GM23248 (cell line): ENCODE measurements around the gene VPS26A. TPM values are rescaled to one million over a fixed set of nuclear protein-coding genes. Genes with fewer than 3 reads are reported as not detected.

Experiments used
- DNase-seq: peaks from one replicate; pipeline ENCODE4 v3.0.0-alpha.2; 2015
- H2AFZ ChIP-seq: fragments of 200-600 bp; sonication (generic); 2 replicates; pipeline ENCODE4 v1.6.1; 2016; ENCODE audit warnings: antibody characterized with exemption
- H3F3A ChIP-seq: fragments of 200-600 bp; sonication (generic); 2 replicates; pipeline ENCODE4 v1.6.1; 2016; ENCODE audit warnings: mild to moderate bottlenecking, antibody characterized with exemption, mixed run types; ENCODE audit not compliant: insufficient read depth
- H3K27ac ChIP-seq: fragments of 200-600 bp; sonication (generic); 2 replicates; pipeline ENCODE4 v1.5.1; 2016; ENCODE audit warnings: mild to moderate bottlenecking
- H3K27me3 ChIP-seq: fragments of 200-600 bp; sonication (generic); replicated peaks from 2 replicates; pipeline ENCODE4 v1.6.1; 2016; ENCODE audit warnings: mild to moderate bottlenecking; ENCODE audit not compliant: insufficient read depth
- H3K36me3 ChIP-seq: fragments of 200-600 bp; sonication (generic); 2 replicates; pipeline ENCODE4 v1.6.1; 2016; ENCODE audit warnings: low read depth, mild to moderate bottlenecking
- H3K4me1 ChIP-seq: fragments of 200-600 bp; sonication (generic); 2 replicates; pipeline ENCODE4 v1.6.1; 2016; ENCODE audit warnings: mild to moderate bottlenecking; ENCODE audit not compliant: insufficient read depth
- H3K4me2 ChIP-seq: fragments of 200-600 bp; sonication (generic); one replicate; pipeline ENCODE4 v1.6.1; 2016; ENCODE audit warnings: mild to moderate bottlenecking; ENCODE audit not compliant: unreplicated experiment
- H3K4me3 ChIP-seq: fragments of 200-600 bp; sonication (generic); 2 replicates; pipeline ENCODE4 v1.5.1; 2016; ENCODE audit warnings: mild to moderate bottlenecking
- H3K79me2 ChIP-seq: fragments of 200-600 bp; sonication (generic); 2 replicates; pipeline ENCODE4 v1.6.1; 2016; ENCODE audit warnings: mild to moderate bottlenecking; ENCODE audit not compliant: insufficient read depth
- H3K9ac ChIP-seq: fragments of 200-600 bp; sonication (generic); 2 replicates; pipeline ENCODE4 v1.6.1; 2016; ENCODE audit warnings: mild to moderate bottlenecking
- H3K9me2 ChIP-seq: fragments of 200-600 bp; sonication (generic); 2 replicates; pipeline ENCODE4 v1.6.1; 2016; ENCODE audit warnings: mixed run types, mild to moderate bottlenecking, moderate library complexity; ENCODE audit not compliant: insufficient read depth
- H3K9me3 ChIP-seq: fragments of 200-600 bp; sonication (generic); one replicate; pipeline ENCODE4 v1.6.1; 2017; ENCODE audit warnings: low read depth
- H4K20me1 ChIP-seq: fragments of 200-600 bp; sonication (generic); 2 replicates; pipeline ENCODE4 v1.6.0; 2016; ENCODE audit not compliant: insufficient read depth
- EZH2 ChIP-seq: fragments of 200-600 bp; sonication (generic); IDR thresholded peaks from 2 replicates; pipeline ENCODE4 v1.6.1; 2018; ENCODE audit warnings: antibody characterized with exemption, mild to moderate bottlenecking; ENCODE audit not compliant: insufficient read depth, poor library complexity, severe bottlenecking
- EZH2phosphoT487 ChIP-seq: fragments of 200-600 bp; sonication (generic); IDR thresholded peaks from 2 replicates; pipeline ENCODE4 v1.6.1; 2018; ENCODE audit warnings: antibody characterized with exemption, moderate library complexity, mild to moderate bottlenecking, low read depth; ENCODE audit not compliant: insufficient read depth
- WGBS, 2 experiments: methylation state at CpG; one replicate each; pipeline ENCODE4 v1.1.6; 2015 to 2017; ENCODE audit warnings: low lambda C conversion rate in 2 of 2, low coverage in 1 of 2; ENCODE audit errors: missing lambda C conversion rate in 2 of 2; 5-methylcytosine and 5-hydroxymethylcytosine counted together
- in situ Hi-C: fragments of 300-500 bp; cut with MboI; formaldehyde crosslinking; loops from 2 replicates; pipeline ENCODE4 v1.15.0; 2020
- polyA plus RNA-seq: library from polyadenylated mRNA; unstranded; fragments of >200 nt; fragmentation: Nextera tagmentation; extraction: Ambion mirVana; gene quantifications from 2 replicates; pipeline ENCODE4 v1.2.1, GENCODE V29; 2016
- total RNA-seq: library from RNA; depleted of rRNA; stranded (reverse); fragments of >200 nt; shearing (Covaris generic); gene quantifications from 2 replicates; pipeline ENCODE4 v1.2.3, GENCODE V29; 2014

VPS26A gene
- total and polyA plus RNA-seq, 2 experiments from 2014 or later, result 24.4 to 82.0 TPM

DNA sequence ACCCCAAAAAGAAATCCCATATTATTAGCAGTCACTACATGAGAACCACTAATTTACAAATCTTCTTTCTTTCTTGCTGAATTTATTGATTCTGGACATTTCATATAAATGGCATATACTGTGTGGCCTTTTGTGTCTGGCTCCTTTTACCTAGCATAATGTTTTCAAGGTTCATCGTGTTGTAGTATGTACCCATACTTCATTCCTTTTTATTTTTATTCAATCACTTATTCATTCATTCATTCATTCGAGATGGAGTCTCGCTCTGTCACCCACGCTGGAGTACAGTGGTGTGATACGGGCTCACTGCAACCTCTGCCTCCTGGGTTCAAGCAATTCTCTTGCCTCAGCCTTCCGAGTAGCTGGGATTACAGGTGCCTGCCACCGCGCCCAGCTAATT is 21.9 kb downstream of the VPS26A start:
- no peak overlapping the region for H2AFZ ChIP-seq
- H3K9me3 ChIP-seq, result no peaks in the 10 kb centered on the region
- no peak overlapping the region for H3K4me2 ChIP-seq
- H3K9ac ChIP-seq, result no peak overlapping the region
- H4K20me1 ChIP-seq, result no peaks in the 10 kb centered on the region; the same call in 1 of the 2 replicates
- in situ Hi-C loops, result no loop called here
- H3K4me1 ChIP-seq, result 0 out of 2 replicates have a peak, but pooled peaks cover 5% of the 10 kb centered on the region
- H3K9me2 ChIP-seq, result no peaks in the 10 kb centered on the region
- no peaks in the 10 kb centered on the region for H3F3A ChIP-seq
- no peaks in the 10 kb centered on the region for H3K27me3 ChIP-seq
- 97 to 100% methylated on average over 8 of the region's 8 CpGs for WGBS, 2 experiments
- no peaks in the 10 kb centered on the region for H3K36me3 ChIP-seq
- TF ChIP-seq EZH2, result no peak
- TF ChIP-seq EZH2phosphoT487, result no peak
- no peak overlapping the region for H3K4me3 ChIP-seq
- no peak for DNase-seq
- peaks cover 100% of the 10 kb centered on the region for H3K79me2 ChIP-seq
- no peak overlapping the region for H3K27ac ChIP-seq

DNA sequence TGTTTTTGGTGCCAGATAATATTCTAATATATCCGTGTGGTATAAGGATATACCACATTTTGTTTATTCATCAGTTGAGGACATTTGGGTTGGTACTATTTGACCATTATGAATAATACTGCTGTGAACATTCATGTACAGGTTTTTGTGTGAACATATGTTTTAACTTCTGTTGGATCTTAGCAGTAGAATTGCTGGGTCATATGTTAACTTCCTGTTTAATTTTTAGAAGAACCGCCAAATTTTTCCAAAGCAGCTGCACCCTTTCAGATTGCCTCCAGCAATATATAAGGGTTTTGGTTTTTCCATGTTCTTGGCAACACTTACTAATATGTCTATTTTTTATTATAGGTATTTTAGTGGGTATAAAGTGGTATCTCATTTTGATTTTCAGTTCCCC is 22.8 kb downstream of the VPS26A start:
- Histone ChIP-seq H3K4me1 (0 out of 2 replicates have a peak, but pooled peaks cover 5% of the 10 kb centered on the region), H3K4me2 (no peak overlapping the region), H3K27me3 (no peaks in the 10 kb centered on the region), H3K79me2 (peaks cover 100% of the 10 kb centered on the region), H3K9ac (no peak overlapping the region), H3K4me3 (no peak overlapping the region), H3K36me3 (no peaks in the 10 kb centered on the region), H3K9me2 (no peaks in the 10 kb centered on the region), H2AFZ (no peak overlapping the region), H4K20me1 (no peaks in the 10 kb centered on the region; the same call in 1 of the 2 replicates), H3K9me3 (no peaks in the 10 kb centered on the region), H3K27ac (no peak overlapping the region), H3F3A (no peaks in the 10 kb centered on the region)
- TF ChIP-seq EZH2, result no peak
- TF ChIP-seq EZH2phosphoT487, result no peak
- DNase-seq, result no peak
- in situ Hi-C loops, result no loop called here
- 70 to 78% methylated on average over 2 of the region's 2 CpGs for WGBS, 2 experiments

GRCh38 chr10:69151984-69152383 is 28.0 kb downstream of the VPS26A start:
- 93 to 97% methylated on average over 3 of the region's 3 CpGs for WGBS, 2 experiments
- no peak for DNase-seq
- Histone ChIP-seq H3K27me3 (no peaks in the 10 kb centered on the region), H3K9me3 (no peaks in the 10 kb centered on the region), H3F3A (no peaks in the 10 kb centered on the region), H3K79me2 (peaks cover 98% of the 10 kb centered on the region), H2AFZ (no peak overlapping the region), H3K36me3 (peaks cover 10% of the 10 kb centered on the region; the same call in 1 of the 2 replicates), H4K20me1 (peaks cover 4% of the 10 kb centered on the region), H3K4me3 (no peak overlapping the region), H3K27ac (no peak overlapping the region), H3K4me1 (no peaks in the 10 kb centered on the region), H3K4me2 (no peak overlapping the region), H3K9me2 (no peaks in the 10 kb centered on the region), H3K9ac (no peak overlapping the region)
- in situ Hi-C loops, result no loop called here
- TF ChIP-seq EZH2 (no peak), EZH2phosphoT487 (no peak)

DNA sequence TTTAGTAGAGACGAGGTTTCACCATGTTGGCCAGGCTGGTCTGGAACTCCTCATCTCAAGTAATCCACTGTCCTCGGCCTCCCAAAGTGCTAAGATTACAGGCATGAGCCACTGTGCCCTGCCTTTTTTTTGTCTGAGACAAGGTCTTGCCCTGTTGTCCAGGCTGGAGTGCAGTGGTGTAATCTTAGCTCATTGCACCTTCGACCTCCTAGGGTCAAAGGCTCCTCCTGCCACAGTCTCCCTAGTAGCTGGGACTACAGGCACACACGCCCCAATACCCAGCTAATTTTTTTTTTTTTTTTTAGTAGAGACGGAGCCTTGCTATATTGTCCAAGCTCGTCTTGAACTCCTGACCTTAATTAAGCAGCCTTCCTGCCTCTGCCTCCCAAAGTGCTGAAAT is 29.2 kb downstream of the VPS26A start:
- no peaks in the 10 kb centered on the region for H3K9me3 ChIP-seq
- no peak for DNase-seq
- no peak overlapping the region for H3K4me3 ChIP-seq
- H3K9ac ChIP-seq, result no peak overlapping the region
- H3K4me2 ChIP-seq, result no peak overlapping the region
- H3K27me3 ChIP-seq, result no peaks in the 10 kb centered on the region
- H3K9me2 ChIP-seq, result no peaks in the 10 kb centered on the region
- H4K20me1 ChIP-seq, result peaks cover 4% of the 10 kb centered on the region
- no peak overlapping the region for H3K27ac ChIP-seq
- H2AFZ ChIP-seq, result no peak overlapping the region
- TF ChIP-seq EZH2 (no peak), EZH2phosphoT487 (no peak)
- no peaks in the 10 kb centered on the region for H3F3A ChIP-seq
- WGBS, 2 experiments, result 94 to 97% methylated on average over 6 of the region's 6 CpGs
- H3K79me2 ChIP-seq, result peaks cover 95% of the 10 kb centered on the region
- no peaks in the 10 kb centered on the region for H3K4me1 ChIP-seq
- peaks cover 14% of the 10 kb centered on the region for H3K36me3 ChIP-seq
- in situ Hi-C loops, result no loop called here

DNA sequence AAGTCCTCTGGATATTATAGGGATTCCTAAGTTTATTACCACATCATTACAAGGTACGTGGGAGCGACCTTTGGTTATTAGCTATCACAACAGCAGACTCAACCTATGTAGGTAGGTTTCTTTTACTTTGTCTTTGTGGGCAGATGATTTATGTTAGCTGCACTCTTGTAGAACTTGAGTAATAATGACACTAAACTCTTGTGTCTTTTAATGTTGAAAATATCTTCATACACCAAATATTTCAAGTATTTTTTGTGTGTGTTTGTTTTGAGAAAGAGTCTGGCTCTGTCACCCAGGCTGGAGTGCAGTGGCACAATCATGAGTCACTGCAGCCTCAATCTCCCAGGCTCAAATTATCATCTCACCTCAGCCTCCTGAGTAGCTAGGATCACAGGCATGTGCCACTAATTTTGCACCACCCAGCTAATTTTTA is 36.8 kb downstream of the VPS26A start:
- peaks cover 6% of the 10 kb centered on the region; the same call in 1 of the 2 replicates for H3F3A ChIP-seq
- 83 to 88% methylated on average over 2 of the region's 2 CpGs for WGBS, 2 experiments
- peaks cover 26% of the 10 kb centered on the region for H3K79me2 ChIP-seq
- in situ Hi-C loops, result no loop called here
- no peak overlapping the region for H3K9ac ChIP-seq
- peaks cover 32% of the 10 kb centered on the region for H3K36me3 ChIP-seq
- peaks cover 14% of the 10 kb centered on the region for H3K4me1 ChIP-seq
- peak overlapping the region; percentile 51 for H3K27ac ChIP-seq
- peak; percentile 60 for DNase-seq
- TF ChIP-seq EZH2phosphoT487, result no peak
- TF ChIP-seq EZH2, result no peak
- no peak overlapping the region for H2AFZ ChIP-seq
- no peak overlapping the region for H3K4me3 ChIP-seq
- no peaks in the 10 kb centered on the region for H3K27me3 ChIP-seq
- no peaks in the 10 kb centered on the region for H3K9me3 ChIP-seq
- H3K4me2 ChIP-seq, result peak overlapping the region; percentile 20
- no peaks in the 10 kb centered on the region for H3K9me2 ChIP-seq
- peaks cover 4% of the 10 kb centered on the region for H4K20me1 ChIP-seq
